SK-N-SH treated with all-trans-retinoic acid at 6 μM for 48 hours (cell line): Measurements from ENCODE around the gene CCDC197.

Experiments used
- ATAC-seq: fragments of 200-7000 bp; cut with Tn5 transposase; 3 replicates; pipeline ENCODE4 v1.9.1; 2020; ENCODE audit warnings: mild to moderate bottlenecking, moderate library complexity
- ARNTL ChIP-seq: fragments of 450-650 bp; formaldehyde crosslinking; IDR thresholded peaks from 2 replicates; pipeline ENCODE4 v1.5.0; 2020; ENCODE audit warnings: low read depth, mild to moderate bottlenecking, moderate library complexity, borderline replicate concordance
- BACH2 ChIP-seq: fragments of 250-450 bp; sonication (Bioruptor Pico); IDR thresholded peaks from 2 replicates; pipeline ENCODE4 v1.9.0; 2021; ENCODE audit warnings: mild to moderate bottlenecking, borderline replicate concordance
- CREB5 ChIP-seq: fragments of 250-450 bp; sonication (Bioruptor Pico); IDR thresholded peaks from 2 replicates; pipeline ENCODE4 v1.5.1; 2020; ENCODE audit warnings: low read depth, mild to moderate bottlenecking, moderate library complexity
- CSDC2 ChIP-seq: fragments of 250-450 bp; sonication (Bioruptor Pico); IDR thresholded peaks from 2 replicates; pipeline ENCODE4 v1.5.0; 2020; ENCODE audit warnings: mild to moderate bottlenecking, moderate library complexity
- GLIS3 ChIP-seq: fragments of 250-450 bp; sonication (Bioruptor Pico); IDR thresholded peaks from 2 replicates; pipeline ENCODE4 v1.5.0; 2020; ENCODE audit warnings: mild to moderate bottlenecking, moderate library complexity
- ISL1 ChIP-seq: fragments of 250-450 bp; sonication (Bioruptor Pico); IDR thresholded peaks from 2 replicates; pipeline ENCODE4 v2.1.2; 2022; ENCODE audit warnings: mild to moderate bottlenecking, moderate library complexity
- OSR1 ChIP-seq: fragments of 250-450 bp; sonication (Bioruptor Pico); IDR thresholded peaks from 2 replicates; pipeline ENCODE4 v1.8.0; 2022; ENCODE audit warnings: moderate library complexity, mild to moderate bottlenecking, inconsistent platforms
- PATZ1 ChIP-seq: fragments of 250-450 bp; sonication (Bioruptor Pico); IDR thresholded peaks from 2 replicates; pipeline ENCODE4 v1.8.0; 2020; ENCODE audit warnings: mild to moderate bottlenecking, moderate library complexity, borderline replicate concordance
- POU6F1 ChIP-seq: fragments of 250-450 bp; sonication (Bioruptor Pico); IDR thresholded peaks from 2 replicates; pipeline ENCODE4 v1.8.0; 2021; ENCODE audit warnings: low read depth, mild to moderate bottlenecking, moderate library complexity, borderline replicate concordance
- PPARA ChIP-seq: fragments of 250-450 bp; sonication (Bioruptor Pico); IDR thresholded peaks from 2 replicates; pipeline ENCODE4 v1.5.0; 2020; ENCODE audit warnings: mild to moderate bottlenecking, borderline replicate concordance
- RARB ChIP-seq: fragments of 250-450 bp; sonication (Bioruptor Pico); IDR thresholded peaks from 2 replicates; pipeline ENCODE4 v1.8.0; 2021; ENCODE audit warnings: mild to moderate bottlenecking, moderate library complexity
- SNAI2 ChIP-seq: fragments of 250-450 bp; sonication (Bioruptor Pico); IDR thresholded peaks from 2 replicates; pipeline ENCODE4 v1.5.0; 2020; ENCODE audit warnings: mild to moderate bottlenecking, moderate library complexity
- TCF4 ChIP-seq: fragments of 250-450 bp; sonication (Bioruptor Pico); IDR thresholded peaks from 2 replicates; pipeline ENCODE4 v1.8.0; 2021; ENCODE audit warnings: mild to moderate bottlenecking, moderate library complexity, borderline replicate concordance
- TOX ChIP-seq: fragments of 250-450 bp; sonication (Bioruptor Pico); IDR thresholded peaks from 2 replicates; pipeline ENCODE4 v1.8.0; 2021; ENCODE audit warnings: mild to moderate bottlenecking, moderate library complexity, borderline replicate concordance
- TSHZ2 ChIP-seq: fragments of 250-450 bp; sonication (Bioruptor Pico); IDR thresholded peaks from 2 replicates; pipeline ENCODE4 v1.5.0; 2020; ENCODE audit warnings: mild to moderate bottlenecking, moderate library complexity
- ZC3H10 ChIP-seq: fragments of 250-450 bp; sonication (Bioruptor Pico); IDR thresholded peaks from 2 replicates; pipeline ENCODE4 v1.5.1; 2021; ENCODE audit warnings: mild to moderate bottlenecking, moderate library complexity
- TF ChIP-seq, protein P1 (sequence below): fragments of 250-450 bp; sonication (Bioruptor Pico); IDR thresholded peaks from 2 replicates; pipeline ENCODE4 v1.5.1; 2021; ENCODE audit warnings: mild to moderate bottlenecking, moderate library complexity

The CCDC197 gene

DNA sequence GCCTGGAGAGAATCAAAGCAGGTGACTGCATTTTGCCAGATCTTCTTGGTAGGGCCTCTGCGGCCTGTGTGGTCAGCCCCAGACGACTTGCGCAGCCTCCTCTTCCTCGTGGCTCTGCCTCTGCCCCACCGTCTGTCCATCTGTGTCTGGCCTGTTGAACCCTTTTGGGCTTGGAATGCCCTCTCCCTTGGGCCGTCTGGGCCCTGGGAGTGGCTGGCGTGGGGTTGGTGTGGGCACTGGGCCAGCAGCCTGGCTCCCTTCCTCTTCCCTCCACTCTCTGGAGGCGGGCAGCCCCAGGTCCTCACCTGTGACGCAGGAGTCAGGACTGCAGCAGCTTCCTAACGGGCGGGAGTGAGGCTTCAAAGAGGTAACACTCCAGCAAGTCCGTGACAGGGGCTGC is 9.7 kb upstream of the CCDC197 start:
- TF ChIP-seq SNAI2 (CRISPR knock-in tag) (no peak), TCF4 (CRISPR knock-in tag) (no peak), ZC3H10 (CRISPR knock-in tag) (no peak), PATZ1 (CRISPR knock-in tag) (no peak), TSHZ2 (CRISPR knock-in tag) (no peak), GLIS3 (CRISPR knock-in tag) (no peak), RARB (CRISPR knock-in tag) (no peak), POU6F1 (no peak), BACH2 (CRISPR knock-in tag) (no peak), CREB5 (no peak), ISL1 (CRISPR knock-in tag) (no peak), CSDC2 (no peak), OSR1 (CRISPR knock-in tag) (no peak), ARNTL (CRISPR knock-in tag) (no peak)
- TF ChIP-seq, protein P1, sequence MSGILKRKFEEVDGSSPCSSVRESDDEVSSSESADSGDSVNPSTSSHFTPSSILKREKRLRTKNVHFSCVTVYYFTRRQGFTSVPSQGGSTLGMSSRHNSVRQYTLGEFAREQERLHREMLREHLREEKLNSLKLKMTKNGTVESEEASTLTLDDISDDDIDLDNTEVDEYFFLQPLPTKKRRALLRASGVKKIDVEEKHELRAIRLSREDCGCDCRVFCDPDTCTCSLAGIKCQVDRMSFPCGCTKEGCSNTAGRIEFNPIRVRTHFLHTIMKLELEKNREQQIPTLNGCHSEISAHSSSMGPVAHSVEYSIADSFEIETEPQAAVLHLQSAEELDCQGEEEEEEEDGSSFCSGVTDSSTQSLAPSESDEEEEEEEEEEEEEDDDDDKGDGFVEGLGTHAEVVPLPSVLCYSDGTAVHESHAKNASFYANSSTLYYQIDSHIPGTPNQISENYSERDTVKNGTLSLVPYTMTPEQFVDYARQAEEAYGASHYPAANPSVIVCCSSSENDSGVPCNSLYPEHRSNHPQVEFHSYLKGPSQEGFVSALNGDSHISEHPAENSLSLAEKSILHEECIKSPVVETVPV = no peak
- ATAC-seq = no peak

GRCh38 chr14:93987815-93988476 is 9.2 kb upstream of the CCDC197 start:
- no peak for TF ChIP-seq CSDC2
- TF ChIP-seq ARNTL (CRISPR knock-in tag) = no peak
- TF ChIP-seq PATZ1 (CRISPR knock-in tag) = no peak
- no peak for TF ChIP-seq PPARA (CRISPR knock-in tag)
- TF ChIP-seq POU6F1 = no peak
- no peak for TF ChIP-seq SNAI2 (CRISPR knock-in tag)
- no peak for TF ChIP-seq TOX
- no peak for TF ChIP-seq GLIS3 (CRISPR knock-in tag)
- ATAC-seq = no peak
